ENCODE results near the gene POU3F1. TPM values are rescaled to one million over a fixed set of nuclear protein-coding genes. Genes with fewer than 3 reads are reported as not detected.

The POU3F1 gene
- total and polyA plus RNA-seq, 10 of the 15 experiments (the other 5 are each of a cell fraction or from before 2014, with no cell fraction given), result 0.04 to 0.53 (median 0.10) TPM; not detected in 3

DNA sequence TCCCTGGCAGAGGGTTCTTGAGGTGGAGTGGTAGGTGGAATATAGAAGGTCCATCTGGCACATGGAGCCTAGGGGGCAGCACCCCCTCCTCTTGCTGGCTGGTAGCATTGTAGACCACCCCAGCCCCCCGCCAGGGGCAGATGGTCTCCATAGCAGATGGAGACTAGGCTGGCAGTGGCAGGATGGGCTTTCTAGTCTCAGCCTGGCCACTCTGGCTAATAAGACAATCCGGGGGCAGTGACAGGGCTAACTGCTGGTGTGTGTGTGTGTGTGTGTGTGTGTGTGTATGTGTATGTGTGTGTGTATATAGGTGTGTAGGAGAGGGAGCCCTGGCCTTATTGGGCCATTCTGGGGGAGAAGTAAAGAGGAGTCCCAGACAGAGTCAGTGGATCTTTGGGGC, 17.9 kb downstream of the POU3F1 start:
- ChIA-PET CTCF (interaction anchor here (0.9 to 13.9 kb wide), 18 partner anchors 9 to 808 kb away, joined by 3 to 252 read pairs (median 10); partner anchors contain the start of genes SF3A3 and UTP11), POLR2A (interaction anchor here (0.8 to 4.9 kb wide), 6 partner anchors 14 to 145 kb away, joined by 3 to 32 read pairs (median 7); no protein-coding TSS in a partner anchor), RAD21 (ENCODE audit: unreplicated experiment) (interaction anchor here (0.8 to 7.3 kb wide), 20 partner anchors 10 to 806 kb away, joined by 3 to 173 read pairs (median 6); partner anchors contain the start of genes POU3F1 and SF3A3), SMC1A (ENCODE audit: uncharacterized antibody, unreplicated experiment) (interaction anchor here (0.7 to 7.1 kb wide), 17 partner anchors 10 to 807 kb away, joined by 3 to 77 read pairs (median 7); no protein-coding TSS in a partner anchor)
- Histone ChIP-seq H3K36me3 (ENCODE audit: control insufficient read depth in 2 of 2, insufficient read depth in 2 of 2, low read length in 1 of 2) (peaks cover 4% of the 10 kb centered on the region in 2 experiments; a peak in 3 of 4 replicates), H2AFZ (ENCODE audit: control insufficient read depth, low read depth, low read length) (no peak overlapping the region), H3K4me3 (no peak overlapping the region), H3K4me1 (ENCODE audit: control insufficient read depth, insufficient read depth, low read length) (peaks cover 52% of the 10 kb centered on the region), H3K27me3 (replicated peaks in 1 of 2; ENCODE audit: control insufficient read depth in 2 of 2, insufficient read depth in 2 of 2, low read length in 1 of 2) (no peaks in the 10 kb centered on the region), H3K27ac (ENCODE audit: control insufficient read depth, insufficient read depth) (peak overlapping the region; percentile 79), H3K79me2 (ENCODE audit: control insufficient read depth, insufficient read depth, low read length) (no peaks in the 10 kb centered on the region), H3K9ac (ENCODE audit: control insufficient read depth, insufficient read depth, low read length) (peak overlapping the region; percentile 59), H3K9me3 (replicated peaks; ENCODE audit: control insufficient read depth, insufficient read depth, low read length) (no peaks in the 10 kb centered on the region), H4K20me1 (ENCODE audit: control insufficient read depth, insufficient read depth) (no peaks in the 10 kb centered on the region), H3K4me2 (ENCODE audit: control insufficient read depth, insufficient read depth) (peak overlapping the region; percentile 82)
- TF ChIP-seq IKZF1 (conservative IDR thresholded peaks at IDR 0.05), result no peak
- TF ChIP-seq YBX1 (IDR thresholded peaks at IDR 0.05), result no peak
- TF ChIP-seq MEF2B (IDR thresholded peaks at IDR 0.05; ENCODE audit: partially characterized antibody, poor library complexity, severe bottlenecking), result no peak
- no peak for TF ChIP-seq FOXM1 (IDR thresholded peaks at IDR 0.05; ENCODE audit: low read depth, low read length)
- no peak for TF ChIP-seq SRF (IDR thresholded peaks at IDR 0.05; ENCODE audit: low read depth in 2 of 2, low read length in 2 of 2)
- TF ChIP-seq MYB (IDR thresholded peaks at IDR 0.05; ENCODE audit: borderline replicate concordance, low read depth, low read length), result no peak
- no peak for TF ChIP-seq ESRRA (IDR thresholded peaks at IDR 0.05; ENCODE audit: low read length)
- no peak for TF ChIP-seq TCF12 (IDR thresholded peaks at IDR 0.05; ENCODE audit: low read depth, low read length)
- no peak for TF ChIP-seq DPF2 (IDR thresholded peaks at IDR 0.05)
- no peak for TF ChIP-seq SP1 (IDR thresholded peaks at IDR 0.05; ENCODE audit: low read depth, low read length)
- no peak for TF ChIP-seq CUX1 (IDR thresholded peaks at IDR 0.05; ENCODE audit: insufficient replicate concordance, low read depth, low read length)
- no peak for TF ChIP-seq WRNIP1 (IDR thresholded peaks at IDR 0.05; ENCODE audit: borderline replicate concordance, low read depth, low read length)
- FAIRE-seq (no peak), DNase-seq (ENCODE audit: low read depth, low spot score) (no peak), ATAC-seq (peak; percentile 3; the same call in 2 of the 3 replicates)
- in situ Hi-C loops (cut with MboI) (loop anchor here (5.0 to 25.0 kb wide), 2 partner anchors 559 to 789 kb away; no protein-coding TSS in a partner anchor), intact Hi-C loops (cut with micrococcal nuclease; ENCODE audit: unreplicated experiment) (loop anchor here (1.0 to 5.0 kb wide), 3 partner anchors 124 to 559 kb away; no protein-coding TSS in a partner anchor)
- 0% methylated on average over 2 of the region's 2 CpGs for WGBS (ENCODE audit: insufficient coverage, insufficient replicate concordance, low lambda C conversion rate, missing lambda C conversion rate)
- no TSS peak for BruUV-seq (replicated peaks)

Data from GM12878 (cell line).